OCI-LY1 (cell line): ENCODE measurements around the gene KCTD4.

Experiments used
- CTCF ChIP-seq: fragments of 200-600 bp; sonication (generic), shearing (Covaris generic); IDR thresholded peaks from 2 replicates; pipeline ENCODE4 v1.5.1; 2017; ENCODE audit warnings: mild to moderate bottlenecking, antibody characterized with exemption, low read length, moderate library complexity, mixed read lengths
- EZH2 ChIP-seq: fragments of 200-600 bp; sonication (generic), shearing (Covaris generic); IDR thresholded peaks from 2 replicates; pipeline ENCODE4 v1.8.0; 2017; ENCODE audit warnings: borderline replicate concordance, mixed run types, mild to moderate bottlenecking, antibody characterized with exemption, low read length, moderate library complexity, mixed read lengths

DNA sequence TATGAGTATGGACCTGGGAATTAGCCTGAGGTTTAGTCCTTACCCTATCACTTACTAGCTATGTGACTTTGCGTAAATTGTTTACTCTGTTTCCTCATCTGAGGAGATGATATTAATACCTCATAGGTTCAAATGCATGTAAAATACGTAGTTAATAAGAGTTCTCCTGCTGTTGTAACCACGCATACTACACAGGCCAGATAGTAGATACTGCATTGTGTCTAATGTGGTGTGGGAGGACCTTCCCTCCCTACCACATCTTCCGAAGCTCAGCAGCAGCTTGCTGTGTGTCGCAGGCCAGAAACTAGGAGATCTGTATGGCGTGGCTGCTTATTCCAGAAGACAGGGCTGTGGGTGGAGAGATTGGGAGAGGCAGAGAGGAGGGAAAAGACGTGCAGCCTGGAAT, 57.5 kb downstream of the KCTD4 start:
- no peak for TF ChIP-seq CTCF
- TF ChIP-seq EZH2, result no peak
